Vagina (tissue), 2 donors: ENCODE measurements around the gene AZGP1. TPM values are rescaled to one million over a fixed set of nuclear protein-coding genes. Genes with fewer than 3 reads are reported as not detected.
A peak's percentile ranks its signal among the peaks of the same experiment; 100 is the strongest.

ENCODE experiments used
- DNase-seq, 2 donors: peaks; one replicate each; pipeline ENCODE4 v3.0.0-alpha.2; 2017; ENCODE audit errors: extremely low spot score in 2 of 2
- H3K27ac ChIP-seq: fragments of 200-600 bp; sonication (generic); one replicate; pipeline ENCODE4 v1.5.1; 2019
- H3K27me3 ChIP-seq: fragments of 200-600 bp; sonication (generic); one replicate; pipeline ENCODE4 v1.5.1; 2019
- H3K36me3 ChIP-seq, 2 donors: fragments of 200-600 bp; sonication (generic); one replicate each; pipeline ENCODE4 v1.5.1; 2017 to 2019
- H3K4me1 ChIP-seq: fragments of 200-600 bp; sonication (generic); one replicate; pipeline ENCODE4 v1.5.1; 2019
- H3K4me3 ChIP-seq, 2 donors: fragments of 200-600 bp; sonication (generic); 1 replicate in 1 of 2; 2 replicates in 1 of 2; pipeline ENCODE4 v1.5.1; 2016 to 2019
- H3K9me3 ChIP-seq: fragments of 200-600 bp; sonication (generic); one replicate; pipeline ENCODE4 v1.5.1; 2019
- CTCF ChIP-seq, 3 experiments: fragments of 450-650 bp in 2 of 3; fragments of 200-600 bp in 1 of 3; sonication (generic) in 1 of 3; IDR thresholded peaks; one replicate each; pipeline ENCODE4 v1.5.1; 2017 to 2019; ENCODE audit warnings: antibody characterized with exemption in 3 of 3, mild to moderate bottlenecking in 2 of 3, moderate library complexity in 2 of 3
- POLR2A ChIP-seq, 2 donors: fragments of 450-650 bp; IDR thresholded peaks; one replicate each; pipeline ENCODE4 v1.6.1; 2017; ENCODE audit warnings: antibody characterized with exemption in 2 of 2, mild to moderate bottlenecking in 2 of 2, moderate library complexity in 2 of 2
- POLR2AphosphoS5 ChIP-seq, 2 donors: sonication (generic); formaldehyde crosslinking; IDR thresholded peaks; one replicate each; pipeline ENCODE4 v1.9.0; 2017; ENCODE audit warnings: antibody characterized with exemption in 2 of 2, mild to moderate bottlenecking in 2 of 2, low read depth in 1 of 2; ENCODE audit not compliant: insufficient read depth in 1 of 2
- intact Hi-C: fragments of 100-400 bp; cut with DNase I; formaldehyde crosslinking; loops from one replicate; pipeline ENCODE4 v1.15.1; 2023
- total RNA-seq: library from RNA; depleted of rRNA; stranded (reverse); fragments of >200 nt; gene quantifications from one replicate; pipeline ENCODE4 v1.2.3, GENCODE V29; 2016

The AZGP1 gene
- total RNA-seq, 1 donor from 2014 or later, result 2.7 TPM

- Histone ChIP-seq H3K27ac (no peak overlapping the region), H3K9me3 (no peaks in the 10 kb centered on the region), H3K4me3 (no peak overlapping the region), H3K27me3 (no peaks in the 10 kb centered on the region), H3K36me3 (peaks cover 0 to 23% of the 10 kb centered on the region in 2 donors), H3K4me1 (peaks cover 48% of the 10 kb centered on the region)
- intact Hi-C loops, result no loop called here
- no peak for TF ChIP-seq CTCF (IDR thresholded peaks at IDR 0.05)
- no peak for TF ChIP-seq POLR2A (IDR thresholded peaks at IDR 0.05)
- no peak for TF ChIP-seq POLR2AphosphoS5 (IDR thresholded peaks at IDR 0.05; ENCODE audit: insufficient read depth in 1 of 2, low read depth in 1 of 2)
- no peak for DNase-seq
These were observed 44.1 kb upstream of the AZGP1 start for GRCh38 chr7:100019908-100020307.

DNA sequence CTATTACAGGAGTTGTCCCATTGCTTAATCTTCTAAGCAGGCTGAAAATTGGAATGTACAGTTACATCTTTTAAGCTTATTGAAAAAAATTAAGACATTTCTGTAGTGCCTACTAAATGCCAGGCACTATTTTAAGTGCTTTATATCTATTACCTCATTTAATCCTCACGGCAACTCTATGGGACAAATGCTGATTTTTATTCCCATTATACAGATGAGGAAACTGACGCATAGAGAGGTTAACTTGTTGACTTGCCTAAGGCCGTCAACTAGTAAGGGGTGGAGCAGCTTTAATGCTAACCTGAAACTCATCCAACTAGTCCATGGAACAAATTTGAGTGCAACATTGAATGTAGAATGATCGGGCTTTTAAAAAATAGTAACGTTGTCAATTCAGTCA lies 42.0 kb upstream of the AZGP1 start:
- TF ChIP-seq POLR2AphosphoS5 (IDR thresholded peaks at IDR 0.05; ENCODE audit: insufficient read depth in 1 of 2, low read depth in 1 of 2) (no peak), CTCF (IDR thresholded peaks at IDR 0.05) (no peak), POLR2A (IDR thresholded peaks at IDR 0.05) (no peak)
- peaks cover 0 to 5% of the 10 kb centered on the region in 2 donors for H3K36me3 ChIP-seq
- no peaks in the 10 kb centered on the region for H3K9me3 ChIP-seq
- intact Hi-C loops, result no loop called here
- H3K27ac ChIP-seq, result peak overlapping the region; percentile 98
- H3K4me3 ChIP-seq, result no peak overlapping the region
- no peak for DNase-seq
- no peaks in the 10 kb centered on the region for H3K27me3 ChIP-seq
- peaks cover 48% of the 10 kb centered on the region for H3K4me1 ChIP-seq

DNA sequence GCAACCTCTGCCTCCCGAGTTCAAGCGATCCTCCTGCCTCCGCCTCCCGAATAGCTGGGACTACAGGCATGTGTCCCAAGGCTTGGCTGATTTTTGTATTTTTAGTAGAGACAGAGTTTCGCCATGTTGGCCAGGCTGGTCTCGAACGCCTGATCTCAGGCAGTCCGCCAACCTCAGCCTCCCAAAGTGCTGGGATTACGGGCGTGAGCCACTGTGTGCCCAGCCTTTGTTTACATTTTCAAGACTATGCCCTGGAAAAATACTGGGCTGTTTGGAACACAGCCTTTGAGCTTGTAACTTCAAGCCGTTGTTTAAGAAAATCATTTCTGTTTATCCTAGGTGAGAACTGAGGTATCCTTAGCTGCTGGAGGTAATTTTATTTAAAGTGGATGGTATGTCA lies 41.5 kb upstream of the AZGP1 start:
- Histone ChIP-seq H3K9me3 (no peaks in the 10 kb centered on the region), H3K4me1 (peaks cover 47% of the 10 kb centered on the region), H3K4me3 (peak overlapping the region in 1 of 2 donors; percentile 98), H3K27me3 (no peaks in the 10 kb centered on the region), H3K36me3 (peaks cover 0 to 5% of the 10 kb centered on the region in 2 donors), H3K27ac (peak overlapping the region; percentile 98)
- intact Hi-C loops, result no loop called here
- no peak for DNase-seq
- TF ChIP-seq CTCF (IDR thresholded peaks at IDR 0.05), result no peak
- TF ChIP-seq POLR2AphosphoS5 (IDR thresholded peaks at IDR 0.05; ENCODE audit: insufficient read depth in 1 of 2, low read depth in 1 of 2), result peak in 1 of 2 donors; percentile 22
- no peak for TF ChIP-seq POLR2A (IDR thresholded peaks at IDR 0.05)

- intact Hi-C loops, result no loop called here
- H3K9me3 ChIP-seq, result no peaks in the 10 kb centered on the region
These were observed 40.5 kb upstream of the AZGP1 start for GRCh38 chr7:100016215-100016901.

More at GRCh38 chr7:100016215-100016901, 40.5 kb upstream of the AZGP1 start:
- no peak for DNase-seq
- Histone ChIP-seq H3K27ac (peak overlapping the region; percentile 98), H3K4me1 (peaks cover 37% of the 10 kb centered on the region), H3K27me3 (no peaks in the 10 kb centered on the region), H3K4me3 (peak overlapping the region; percentile 95 to 98), H3K36me3 (no peaks in the 10 kb centered on the region)
- TF ChIP-seq POLR2A (IDR thresholded peaks at IDR 0.05), result no peak
- no peak for TF ChIP-seq POLR2AphosphoS5 (IDR thresholded peaks at IDR 0.05; ENCODE audit: insufficient read depth in 1 of 2, low read depth in 1 of 2)
- no peak for TF ChIP-seq CTCF (IDR thresholded peaks at IDR 0.05)
